DLD1 (cell line): ENCODE measurements around the gene STK31.
"Not testable (repeated sequence)": the region's sequence is repeated elsewhere in the genome, so short reads cannot be mapped to it uniquely, and the experiment has no call there.

Experiments used
- in situ Hi-C: cut with HindIII; loops from 2 replicates; pipeline ENCODE4 v1.10.0; 2017; ENCODE audit warnings: low sequenced_read_pairs

Gene STK31

GRCh38 chr7:23713285-23714149 is 3.5 kb downstream of the STK31 start:
- in situ Hi-C loops = loop anchor here (10.0 to 25.0 kb wide), 2 partner anchors 359 to 451 kb away; no protein-coding TSS in a partner anchor

- in situ Hi-C loops = loop anchor here (10.0 to 25.0 kb wide), 2 partner anchors 359 to 452 kb away; no protein-coding TSS in a partner anchor
Observed at GRCh38 chr7:23714150-23714464, 4.1 kb downstream of the STK31 start.

- in situ Hi-C loops = loop anchor here (10.0 to 25.0 kb wide), 2 partner anchors 360 to 452 kb away; no protein-coding TSS in a partner anchor
Observed at GRCh38 chr7:23714579-23714978, 4.6 kb downstream of the STK31 start.

DNA sequence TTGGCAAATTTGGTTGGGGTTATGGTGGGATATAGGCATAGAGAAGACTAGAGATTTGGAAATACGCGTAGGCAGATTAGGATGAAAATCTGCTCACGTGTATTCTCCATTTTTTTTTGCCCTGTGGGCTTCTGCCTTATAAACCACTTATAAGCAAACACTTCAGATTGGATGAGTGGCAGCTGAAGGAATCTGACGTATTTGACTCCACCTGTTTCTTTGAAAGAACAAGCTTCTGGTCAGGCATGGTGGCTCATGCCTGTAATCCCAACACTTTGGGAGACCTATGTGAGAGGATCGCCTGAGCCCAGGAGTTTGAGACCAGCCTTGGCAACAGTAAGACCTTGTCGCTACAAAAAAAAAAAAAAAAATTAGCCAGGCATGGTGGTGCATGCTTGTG is 5.1 kb downstream of the STK31 start:
- in situ Hi-C loops = loop anchor here (10.0 to 25.0 kb wide), 2 partner anchors 360 to 453 kb away; no protein-coding TSS in a partner anchor

- in situ Hi-C loops = loop anchor here (10.0 to 25.0 kb wide), 2 partner anchors 363 to 455 kb away; no protein-coding TSS in a partner anchor
Observed at GRCh38 chr7:23717788-23718187, 7.8 kb downstream of the STK31 start.

GRCh38 chr7:23721456-23721855 is 11.4 kb downstream of the STK31 start:
- in situ Hi-C loops = loop anchor here (25.0 kb wide), 1 partner anchor 459 kb away; no protein-coding TSS in a partner anchor

DNA sequence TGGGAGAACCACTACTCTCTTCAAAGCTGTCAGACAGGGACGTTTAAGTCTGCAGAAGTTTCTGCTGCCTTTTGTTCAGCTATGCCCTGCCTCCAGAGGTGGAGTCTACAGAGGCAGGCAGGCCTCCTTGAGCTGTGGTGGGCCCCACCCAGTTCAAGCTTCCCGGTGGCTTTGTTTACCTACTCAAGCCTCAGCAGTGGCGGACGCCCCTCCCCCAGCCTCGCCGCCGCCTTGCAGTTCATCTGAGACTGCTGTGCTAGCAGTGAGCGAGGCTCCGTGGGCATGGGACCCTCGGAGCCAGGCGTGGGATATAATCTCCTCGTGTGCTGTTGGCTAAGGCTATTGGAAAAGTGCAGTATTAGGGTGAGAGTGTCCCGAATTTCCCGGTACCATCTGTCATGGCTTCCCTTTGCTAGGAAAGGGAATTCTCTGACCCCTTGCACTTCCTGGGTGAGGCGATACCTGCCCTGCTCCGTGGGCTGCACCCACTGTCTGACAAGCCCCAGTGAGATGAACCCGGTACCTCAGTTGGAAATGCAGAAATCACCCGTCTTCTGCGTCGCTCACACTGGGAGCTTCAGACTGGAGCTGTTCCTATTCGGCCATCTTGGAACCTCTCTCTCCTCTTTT is 12.7 kb downstream of the STK31 start:
- in situ Hi-C loops = loop anchor here (25.0 kb wide), 1 partner anchor 460 kb away; no protein-coding TSS in a partner anchor

GRCh38 chr7:23724113-23724512 is 14.1 kb downstream of the STK31 start:
- in situ Hi-C loops = loop anchor here (25.0 kb wide), 1 partner anchor 462 kb away; no protein-coding TSS in a partner anchor

- in situ Hi-C loops = no loop called here
Observed at GRCh38 chr7:23742051-23742450, 32.0 kb downstream of the STK31 start.

DNA sequence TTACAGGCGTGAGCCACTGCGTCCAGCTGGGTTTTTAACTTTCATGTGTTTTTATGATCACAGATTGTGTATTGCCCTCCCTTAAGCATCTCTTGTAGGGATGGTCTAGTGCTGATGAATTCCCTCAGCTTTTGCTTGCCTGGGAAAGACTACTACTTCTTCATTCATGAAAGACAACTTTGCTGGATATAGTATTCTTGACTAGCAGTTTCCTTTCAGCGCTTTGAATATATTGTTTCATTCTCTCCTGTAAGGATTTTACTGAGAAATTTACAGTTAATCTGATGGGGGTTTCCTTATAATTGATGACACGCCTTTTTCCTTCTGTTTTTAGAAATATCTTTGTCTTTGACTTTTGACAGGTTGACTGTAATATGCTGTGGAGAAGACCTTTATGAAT is 33.2 kb downstream of the STK31 start:
- in situ Hi-C loops = no loop called here

DNA sequence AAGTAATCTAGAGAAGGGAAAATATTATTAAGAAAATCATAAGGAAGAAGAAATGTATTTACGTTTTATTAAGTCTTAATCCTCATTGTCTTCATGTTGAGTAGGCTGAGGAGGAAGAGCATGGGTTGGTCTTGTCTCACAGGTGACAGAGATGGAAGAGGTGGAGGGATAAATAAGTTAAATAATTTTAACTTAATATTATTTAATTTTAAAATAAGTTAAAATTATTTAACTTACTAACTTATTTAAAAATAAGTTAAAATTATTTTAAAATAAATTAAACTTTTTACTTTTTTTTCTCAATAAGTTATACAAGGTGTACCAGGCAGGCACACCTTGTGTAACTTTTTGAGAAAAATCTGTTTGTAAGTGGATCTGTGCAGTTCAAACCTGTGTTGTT is 36.6 kb downstream of the STK31 start:
- in situ Hi-C loops = no loop called here

GRCh38 chr7:23751852-23752251 is 41.8 kb downstream of the STK31 start:
- in situ Hi-C loops = no loop called here

DNA sequence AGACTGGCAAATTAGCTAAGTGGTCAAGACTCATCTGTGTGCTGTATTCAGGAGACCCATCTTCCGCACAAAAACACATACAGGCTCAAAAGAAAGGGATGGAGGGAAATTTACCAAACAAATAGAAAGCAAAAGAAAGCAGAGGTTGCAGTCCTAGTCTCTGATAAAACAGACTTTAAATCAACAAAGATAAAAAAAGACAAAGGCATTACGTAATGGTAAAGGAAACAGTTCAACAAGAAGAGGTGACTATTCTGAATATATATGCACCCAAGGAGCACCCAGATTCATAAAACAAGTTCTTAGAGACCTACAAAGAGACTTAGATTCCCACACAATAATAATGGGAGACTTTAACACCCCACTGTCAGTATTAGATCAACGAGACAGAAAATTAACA is 48.8 kb downstream of the STK31 start:
- in situ Hi-C loops = not testable (repeated sequence)

- in situ Hi-C loops = no loop called here
Observed at GRCh38 chr7:23759671-23760391, 49.8 kb downstream of the STK31 start.

DNA sequence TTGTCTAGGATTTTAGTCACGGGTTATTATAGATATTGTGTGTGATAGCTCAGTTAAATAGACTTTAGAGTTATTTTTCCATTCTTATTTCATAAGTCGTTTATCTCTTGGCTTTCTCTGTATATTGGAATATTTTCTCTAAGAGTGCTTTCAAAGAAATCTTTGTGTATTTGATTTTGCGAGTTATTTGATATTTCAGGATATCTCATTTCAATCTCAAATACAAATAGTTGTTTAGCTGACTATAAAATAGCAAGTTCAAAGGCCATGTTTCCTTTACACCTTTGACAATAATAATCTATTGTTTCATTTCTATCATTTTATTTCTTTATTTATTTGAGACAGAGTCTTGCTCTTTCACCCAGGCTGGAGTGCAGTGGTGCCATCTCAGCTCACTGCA is 55.9 kb downstream of the STK31 start:
- in situ Hi-C loops = no loop called here

DNA sequence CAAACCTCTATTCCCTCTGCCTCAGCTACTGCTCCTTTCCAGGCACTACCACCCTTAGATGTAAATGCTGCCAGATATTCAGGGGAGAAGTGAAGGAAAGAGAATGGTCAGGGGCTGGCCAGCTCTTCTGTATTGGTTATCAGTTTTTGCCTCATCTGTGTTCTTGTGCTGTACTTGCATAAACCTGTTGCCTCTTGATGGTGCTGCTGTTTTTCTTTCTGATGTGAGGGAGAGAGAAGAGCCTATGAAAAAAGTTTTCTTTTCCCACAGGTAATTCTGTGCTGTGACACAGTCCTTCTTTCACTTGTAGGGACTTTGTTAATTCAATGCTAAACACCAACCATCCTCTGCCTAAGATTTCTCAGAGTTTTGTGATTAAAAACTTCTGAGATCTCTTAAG is 57.5 kb downstream of the STK31 start:
- in situ Hi-C loops = no loop called here

DNA sequence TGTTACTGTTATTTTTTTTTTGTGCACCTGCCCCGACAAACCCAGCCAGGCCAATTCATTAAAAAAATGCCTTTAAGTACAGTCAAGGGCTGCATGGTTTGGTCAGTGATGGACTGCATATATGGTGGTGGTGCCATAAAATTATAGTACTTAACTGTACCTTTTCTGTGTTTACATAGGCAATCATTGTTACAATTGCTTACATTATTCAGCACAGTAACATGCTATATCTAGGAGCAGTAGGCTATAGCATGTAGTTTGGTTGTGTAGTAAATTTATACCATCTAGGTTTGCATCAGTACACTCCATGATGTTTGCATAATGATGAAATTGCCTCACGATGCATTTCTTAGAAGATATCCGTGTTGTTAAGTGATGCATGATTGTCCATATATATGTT is 58.0 kb downstream of the STK31 start:
- in situ Hi-C loops = no loop called here

GRCh38 chr7:23779185-23779800 is 69.3 kb downstream of the STK31 start:
- in situ Hi-C loops = not testable (repeated sequence)

- in situ Hi-C loops = no loop called here
Observed at GRCh38 chr7:23783115-23783514, 73.1 kb downstream of the STK31 start.

GRCh38 chr7:23787272-23787671 is 77.3 kb downstream of the STK31 start:
- in situ Hi-C loops = no loop called here

- in situ Hi-C loops = no loop called here
Observed at GRCh38 chr7:23788843-23789242, 78.8 kb downstream of the STK31 start.
